Measurements from ENCODE around the gene PPP1R11.
"Not testable (repeated sequence)": the region's sequence is repeated elsewhere in the genome, so short reads cannot be mapped to it uniquely, and the experiment has no call there.

The PPP1R11 gene

GRCh38 chr6:30100154-30100553 lies 33.2 kb downstream of the PPP1R11 start:
- DNase-seq: no peak

- no peak for DNase-seq
These were observed 33.8 kb downstream of the PPP1R11 start for GRCh38 chr6:30100585-30101443.

GRCh38 chr6:30101444-30102413 lies 34.7 kb downstream of the PPP1R11 start:
- DNase-seq: peak; percentile 73

GRCh38 chr6:30102414-30102969 lies 35.5 kb downstream of the PPP1R11 start:
- no peak for DNase-seq

GRCh38 chr6:30102970-30103871 lies 36.2 kb downstream of the PPP1R11 start:
- DNase-seq: peak; percentile 83

GRCh38 chr6:30103872-30104179 lies 36.8 kb downstream of the PPP1R11 start:
- DNase-seq: no peak

- no peak for DNase-seq
These were observed 37.7 kb downstream of the PPP1R11 start for GRCh38 chr6:30104661-30105060.

- no peak for DNase-seq
These were observed 44.4 kb downstream of the PPP1R11 start for GRCh38 chr6:30111266-30111856.

- DNase-seq: no peak
These were observed 45.5 kb downstream of the PPP1R11 start for GRCh38 chr6:30112402-30112994.

- DNase-seq: no peak
These were observed 46.2 kb downstream of the PPP1R11 start, which contains the start of gene TRIM31 for GRCh38 chr6:30113003-30113759. TRIM31 (minus strand) TSS chr6:30113090; CDS start chr6:30112805, 285 bp downstream.

GRCh38 chr6:30113841-30114240 lies 46.8 kb downstream of the PPP1R11 start:
- DNase-seq: no peak

- DNase-seq: no peak
These were observed 49.7 kb downstream of the PPP1R11 start for GRCh38 chr6:30116724-30117123.

GRCh38 chr6:30118691-30119090 lies 51.7 kb downstream of the PPP1R11 start:
- DNase-seq: not testable (repeated sequence)
